H1 (cell line): Measurements from ENCODE around the gene COQ2. TPM values are rescaled to one million over a fixed set of nuclear protein-coding genes. Genes with fewer than 3 reads are reported as not detected.

ENCODE experiments used
- CTCF ChIA-PET: fragments of 300-600 bp; sonication (Branson Sonifier 250); formaldehyde crosslinking; loops from one replicate; lab custom pipeline; 2021; ENCODE audit not compliant: partially characterized antibody; lab: Charles Lee
- POLR2A ChIA-PET: fragments of 300-600 bp; sonication (Branson Sonifier 250); formaldehyde crosslinking; loops from one replicate; lab custom pipeline; 2021; ENCODE audit warnings: inconsistent platforms; ENCODE audit not compliant: partially characterized antibody; lab: Charles Lee
- DNase-seq, 2 experiments: peaks; one replicate each; pipeline versions ENCODE4 v3.0.0 to v3.0.0-alpha.2; 2010 to 2022; ENCODE audit warnings: low spot score in 2 of 2, low read depth in 1 of 2, mixed read lengths in 1 of 2
- FAIRE-seq: peaks from 2 replicates; lab custom pipeline; 2011; peaks lifted over from hg19 to GRCh38; lab: Jason Lieb, UNC
- H2AFZ ChIP-seq: 2 replicates; pipeline ENCODE4 v1.8.1; 2012; ENCODE audit warnings: low read length, inconsistent platforms
- H2AK5ac ChIP-seq: 2 replicates; pipeline ENCODE4 v1.6.1; 2013; ENCODE audit warnings: low read depth, low read length
- H2BK120ac ChIP-seq: replicated peaks from 2 replicates; pipeline ENCODE3; 2013; ENCODE audit warnings: low read depth, low read length, inconsistent platforms
- H2BK12ac ChIP-seq: 2 replicates; pipeline ENCODE4 v1.6.1; 2013; ENCODE audit warnings: low read depth, low read length
- H2BK15ac ChIP-seq: 2 replicates; pipeline ENCODE4 v1.6.1; 2013; ENCODE audit warnings: low read length
- H2BK20ac ChIP-seq: 2 replicates; pipeline ENCODE4 v1.6.1; 2013; ENCODE audit warnings: low read length
- H2BK5ac ChIP-seq: 2 replicates; pipeline ENCODE4 v1.6.1; 2013; ENCODE audit warnings: low read depth, low read length
- H3K14ac ChIP-seq: 2 replicates; pipeline ENCODE4 v1.6.1; 2013; ENCODE audit warnings: inconsistent platforms; ENCODE audit not compliant: insufficient read length
- H3K18ac ChIP-seq: 2 replicates; pipeline ENCODE4 v1.6.1; 2013; ENCODE audit warnings: low read length; ENCODE audit errors: extremely low read depth
- H3K23ac ChIP-seq: 2 replicates; pipeline ENCODE4 v1.6.1; 2013; ENCODE audit warnings: inconsistent platforms; ENCODE audit not compliant: insufficient read length
- H3K23me2 ChIP-seq: 2 replicates; pipeline ENCODE4 v1.6.1; 2013; ENCODE audit warnings: low read depth, low read length
- H3K27ac ChIP-seq: 2 replicates; pipeline ENCODE4 v1.6.1; 2011; ENCODE audit warnings: low read depth, low read length, inconsistent platforms
- H3K27me3 ChIP-seq, 4 experiments: replicated peaks in 1 of 4; 1 replicate in 1 of 4; 2 replicates in 3 of 4; pipeline versions ENCODE4 v1.6.1 to v1.8.1; 2011 to 2013; ENCODE audit warnings: low read length in 3 of 4, mild to moderate bottlenecking in 3 of 4, inconsistent platforms in 2 of 4, mixed read lengths in 2 of 4, moderate library complexity in 1 of 4; ENCODE audit not compliant: control insufficient read depth in 3 of 4, insufficient read depth in 3 of 4; ENCODE audit errors: extremely low read depth in 1 of 4
- H3K36me3 ChIP-seq, 4 experiments: 2 replicates each; pipeline versions ENCODE4 v1.6.1 to v1.8.1; 2011 to 2013; ENCODE audit warnings: mild to moderate bottlenecking in 4 of 4, low read length in 3 of 4, moderate library complexity in 2 of 4, control low read depth in 1 of 4, inconsistent platforms in 1 of 4; ENCODE audit not compliant: insufficient read depth in 4 of 4, control insufficient read depth in 2 of 4
- H3K4ac ChIP-seq: replicated peaks from 2 replicates; pipeline ENCODE3; 2013; ENCODE audit warnings: low read length, low read depth, mixed read lengths, inconsistent platforms; ENCODE audit not compliant: insufficient read length
- H3K4me1 ChIP-seq, 4 experiments: replicated peaks in 1 of 4; 1 replicate in 1 of 4; 2 replicates in 3 of 4; pipeline versions ENCODE4 v1.6.1 to v1.8.1; 2011 to 2013; ENCODE audit warnings: low read length in 3 of 4, inconsistent platforms in 2 of 4, mixed read lengths in 1 of 4; ENCODE audit not compliant: insufficient read depth in 4 of 4, control insufficient read depth in 3 of 4
- H3K4me2 ChIP-seq, 2 experiments: 2 replicates each; pipeline versions ENCODE4 v1.6.1 to v1.8.1; 2011 to 2013; ENCODE audit warnings: low read depth in 2 of 2, low read length in 2 of 2, control low read depth in 1 of 2, inconsistent platforms in 1 of 2, mild to moderate bottlenecking in 1 of 2; ENCODE audit not compliant: insufficient read depth in 1 of 2
- H3K4me3 ChIP-seq, 4 experiments: fragments of 200-600, 300-600 bp in 1 of 4; sonication (generic), shearing (Covaris generic), sonication (Bioruptor Twin) in 1 of 4; 2 replicates each; pipeline versions ENCODE4 v1.5.1 to v1.8.1; 2011 to 2016; ENCODE audit warnings: low read length in 4 of 4, low read depth in 3 of 4, control low read depth in 2 of 4, inconsistent platforms in 2 of 4, mild to moderate bottlenecking in 2 of 4, mixed read lengths in 1 of 4, moderate library complexity in 1 of 4; ENCODE audit not compliant: insufficient read depth in 2 of 4; ENCODE audit errors: extremely low read depth in 1 of 4
- H3K56ac ChIP-seq: replicated peaks from 2 replicates; pipeline ENCODE3; 2013; ENCODE audit warnings: low read depth, mild to moderate bottlenecking, mixed read lengths, low read length, inconsistent platforms; ENCODE audit not compliant: insufficient read length
- H3K79me1 ChIP-seq: 2 replicates; pipeline ENCODE4 v1.6.1; 2013; ENCODE audit warnings: low read depth, low read length, control low read depth
- H3K79me2 ChIP-seq, 2 experiments: 2 replicates each; pipeline versions ENCODE4 v1.6.1 to v1.8.1; 2012 to 2013; ENCODE audit warnings: low read length in 2 of 2, mild to moderate bottlenecking in 2 of 2, inconsistent platforms in 1 of 2; ENCODE audit not compliant: insufficient read depth in 2 of 2, control insufficient read depth in 1 of 2
- H3K9ac ChIP-seq, 4 experiments: replicated peaks in 1 of 4; 1 replicate in 1 of 4; 2 replicates in 3 of 4; pipeline versions ENCODE4 v1.6.1 to v1.8.1; 2011 to 2013; ENCODE audit warnings: low read depth in 3 of 4, low read length in 3 of 4, control low read depth in 2 of 4, mild to moderate bottlenecking in 2 of 4, moderate library complexity in 2 of 4, inconsistent platforms in 1 of 4; ENCODE audit errors: extremely low read depth in 1 of 4
- H3K9me3 ChIP-seq, 2 experiments: 2 replicates each; pipeline versions ENCODE4 v1.6.1 to v1.8.1; 2012 to 2013; ENCODE audit warnings: mild to moderate bottlenecking in 2 of 2, moderate library complexity in 2 of 2, control low read depth in 1 of 2, inconsistent platforms in 1 of 2, low read depth in 1 of 2, low read length in 1 of 2, mixed read lengths in 1 of 2; ENCODE audit not compliant: insufficient read depth in 2 of 2
- H4K20me1 ChIP-seq, 2 experiments: replicated peaks in 1 of 2; 2 replicates each; pipeline versions ENCODE3 to v1.8.1; 2011 to 2013; ENCODE audit warnings: inconsistent platforms in 2 of 2, low read length in 2 of 2, mild to moderate bottlenecking in 1 of 2; ENCODE audit not compliant: insufficient read depth in 2 of 2, control insufficient read depth in 1 of 2
- H4K5ac ChIP-seq: 2 replicates; pipeline ENCODE4 v1.6.1; 2013; ENCODE audit warnings: low read length, low read depth, mixed read lengths, inconsistent platforms; ENCODE audit not compliant: insufficient read length
- H4K8ac ChIP-seq: 2 replicates; pipeline ENCODE4 v1.8.0; 2013; ENCODE audit warnings: mild to moderate bottlenecking, moderate library complexity, low read length, inconsistent platforms; ENCODE audit not compliant: insufficient read depth; ENCODE audit errors: extremely low read depth
- H4K91ac ChIP-seq: replicated peaks from 2 replicates; pipeline ENCODE3; 2013; ENCODE audit warnings: low read length, mixed read lengths, inconsistent platforms; ENCODE audit not compliant: insufficient read length
- ASH2L ChIP-seq: fragments of 200-600, 300-600 bp; sonication (generic); IDR thresholded peaks from one replicate; pipeline ENCODE4 v1.7.1; 2017; ENCODE audit warnings: low read length
- BRCA1 ChIP-seq: IDR thresholded peaks from 2 replicates; pipeline ENCODE4 v1.6.1; 2012; ENCODE audit warnings: low read depth, low read length, improper control_type of control experiment
- CBX5 ChIP-seq: fragments of 300-800, 300-1000 bp; sonication (generic); IDR thresholded peaks from 2 replicates; pipeline ENCODE4 v1.7.1; 2016; ENCODE audit warnings: antibody characterized with exemption, low read length, low read depth
- CBX8 ChIP-seq: fragments of 300-800, 300-1000 bp; sonication (generic); IDR thresholded peaks from 2 replicates; pipeline ENCODE4 v1.7.1; 2016; ENCODE audit warnings: low read depth, low read length, borderline replicate concordance
- EGR1 ChIP-seq: IDR thresholded peaks from 2 replicates; pipeline ENCODE4 v1.6.1; 2011; ENCODE audit warnings: low read depth, low read length, borderline replicate concordance
- FOSL1 ChIP-seq: IDR thresholded peaks from 2 replicates; pipeline ENCODE4 v1.6.1; 2011; ENCODE audit warnings: mild to moderate bottlenecking, low read depth, low read length, moderate library complexity; ENCODE audit not compliant: insufficient read depth
- NRF1 ChIP-seq: IDR thresholded peaks from 2 replicates; pipeline ENCODE4 v1.6.1; 2011; ENCODE audit warnings: mild to moderate bottlenecking, low read depth, low read length, improper control_type of control experiment
- RFX5 ChIP-seq: IDR thresholded peaks from 2 replicates; pipeline ENCODE4 v1.6.1; 2011; ENCODE audit warnings: low read depth, low read length, improper control_type of control experiment, borderline replicate concordance
- WGBS, 2 experiments: shearing (Covaris generic) in 1 of 2; methylation state at CpG; one replicate each; pipeline versions ENCODE4 v1.1.6 to v1.1.7; 2013 to 2015; ENCODE audit warnings: low lambda C conversion rate in 2 of 2, mixed read lengths in 2 of 2, inconsistent platforms in 1 of 2, low coverage in 1 of 2, missing lambda C conversion rate in 1 of 2; ENCODE audit not compliant: insufficient replicate concordance in 2 of 2, insufficient coverage in 1 of 2, insufficient read length in 1 of 2; ENCODE audit errors: extremely low coverage in 1 of 2, missing lambda C conversion rate in 1 of 2; 5-methylcytosine and 5-hydroxymethylcytosine counted together
- polyA plus RNA-seq, 7 experiments: library from polyadenylated mRNA; depleted of rRNA in 3 of 7; stranded (reverse) in 5 of 7; unstranded in 2 of 7; fragments of >200 nt in 5 of 7; fragments of 200-250 nt in 2 of 7; gene quantifications; 1 replicate in 5 of 7; 2 replicates in 1 of 7; 4 replicates in 1 of 7; pipeline versions ENCODE4 v1.2.1 to v1.2.3, GENCODE V29; 2011 to 2013; ENCODE audit warnings: missing spikeins in 2 of 7, mixed read lengths in 2 of 7
- total RNA-seq: library from RNA; stranded (reverse); fragmentation: NEBNext Ultra II Directional; extraction: Animal tissue kit (Norgen Biotek cat#: 25700); gene quantifications from 2 replicates; pipeline ENCODE4 v1.2.1, GENCODE V29; 2021
- TF ChIP-seq, protein P1 (sequence below), 3 experiments: IDR thresholded peaks; 1 replicate in 2 of 3; 2 replicates in 1 of 3; pipeline versions ENCODE4 v1.5.1 to v1.6.1; 2011; ENCODE audit warnings: low read length in 3 of 3, mild to moderate bottlenecking in 3 of 3, inconsistent platforms in 2 of 3, low read depth in 1 of 3, moderate library complexity in 1 of 3; ENCODE audit not compliant: insufficient read depth in 1 of 3; ENCODE audit errors: control extremely low read depth in 1 of 3
- TF ChIP-seq, protein P2 (sequence below): IDR thresholded peaks from 2 replicates; pipeline ENCODE4 v1.6.1; 2012; ENCODE audit warnings: inconsistent platforms
- TF ChIP-seq, protein P3 (sequence below): IDR thresholded peaks from 2 replicates; pipeline ENCODE4 v1.6.1; 2011; ENCODE audit warnings: low read depth, mild to moderate bottlenecking, low read length; ENCODE audit not compliant: insufficient read depth

COQ2 gene
- total and polyA plus RNA-seq, 2 of the 8 experiments (the other 6 are each of a cell fraction or from before 2014, with no cell fraction given) = 21.5 to 22.9 TPM

DNA sequence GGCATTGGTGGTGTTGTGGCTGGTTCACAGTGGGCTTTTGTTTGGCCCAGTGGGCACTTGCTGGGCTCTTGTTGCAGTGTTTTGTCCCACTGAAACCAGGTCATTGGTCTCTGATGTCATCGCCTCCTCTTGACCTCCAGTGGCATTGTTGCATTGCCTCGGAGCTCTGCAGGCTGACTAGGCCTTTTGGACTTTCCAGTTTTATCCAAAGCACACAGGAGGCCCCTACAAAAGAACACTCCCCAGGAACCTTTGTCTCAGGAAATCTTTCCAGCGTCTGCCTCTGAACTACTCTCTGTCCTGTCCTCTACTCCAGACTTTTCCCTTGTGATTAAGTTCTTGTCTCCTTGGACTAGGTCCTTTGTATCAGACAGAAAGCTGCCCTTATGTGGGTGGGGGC, 54.8 kb downstream of the COQ2 start:
- Histone ChIP-seq H2BK12ac (no peak overlapping the region), H3K18ac (no peak overlapping the region), H3K23me2 (peaks cover 2% of the 10 kb centered on the region; the same call in 1 of the 2 replicates), H3K27me3 (no peaks in the 10 kb centered on the region), H3K36me3 (no peaks in the 10 kb centered on the region), H4K8ac (no peak overlapping the region), H4K91ac (no peak overlapping the region), H3K9ac (no peak overlapping the region), H3K79me1 (no peaks in the 10 kb centered on the region), H3K79me2 (no peaks in the 10 kb centered on the region), H4K20me1 (no peaks in the 10 kb centered on the region), H3K4me2 (no peak overlapping the region), H3K9me3 (no peaks in the 10 kb centered on the region), H2BK120ac (no peak overlapping the region), H3K4me3 (no peak overlapping the region), H3K4ac (no peak overlapping the region), H3K27ac (no peak overlapping the region), H2BK5ac (no peak overlapping the region), H2BK20ac (no peak overlapping the region), H3K23ac (no peak overlapping the region), H3K4me1 (no peaks in the 10 kb centered on the region), H2BK15ac (no peak overlapping the region), H3K14ac (no peak overlapping the region), H3K56ac (no peak overlapping the region), H2AFZ (no peak overlapping the region), H2AK5ac (no peak overlapping the region), H4K5ac (no peak overlapping the region)
- FAIRE-seq = no peak
- DNase-seq = no peak
- CTCF ChIA-PET = interaction anchor here (1.2 kb wide), 1 partner anchor 31 kb away, joined by 3 read pairs; no protein-coding TSS in a partner anchor
- WGBS, 2 experiments = 93% methylated on average over 3 of the region's 3 CpGs; no CpG with 5 or more reads in 1 of the 2 experiments
- POLR2A ChIA-PET = no interaction called here
- TF ChIP-seq CBX5 (no peak), CBX8 (no peak), FOSL1 (no peak), ASH2L (no peak), NRF1 (no peak), BRCA1 (no peak), RFX5 (no peak), EGR1 (no peak)
- TF ChIP-seq, protein P1, sequence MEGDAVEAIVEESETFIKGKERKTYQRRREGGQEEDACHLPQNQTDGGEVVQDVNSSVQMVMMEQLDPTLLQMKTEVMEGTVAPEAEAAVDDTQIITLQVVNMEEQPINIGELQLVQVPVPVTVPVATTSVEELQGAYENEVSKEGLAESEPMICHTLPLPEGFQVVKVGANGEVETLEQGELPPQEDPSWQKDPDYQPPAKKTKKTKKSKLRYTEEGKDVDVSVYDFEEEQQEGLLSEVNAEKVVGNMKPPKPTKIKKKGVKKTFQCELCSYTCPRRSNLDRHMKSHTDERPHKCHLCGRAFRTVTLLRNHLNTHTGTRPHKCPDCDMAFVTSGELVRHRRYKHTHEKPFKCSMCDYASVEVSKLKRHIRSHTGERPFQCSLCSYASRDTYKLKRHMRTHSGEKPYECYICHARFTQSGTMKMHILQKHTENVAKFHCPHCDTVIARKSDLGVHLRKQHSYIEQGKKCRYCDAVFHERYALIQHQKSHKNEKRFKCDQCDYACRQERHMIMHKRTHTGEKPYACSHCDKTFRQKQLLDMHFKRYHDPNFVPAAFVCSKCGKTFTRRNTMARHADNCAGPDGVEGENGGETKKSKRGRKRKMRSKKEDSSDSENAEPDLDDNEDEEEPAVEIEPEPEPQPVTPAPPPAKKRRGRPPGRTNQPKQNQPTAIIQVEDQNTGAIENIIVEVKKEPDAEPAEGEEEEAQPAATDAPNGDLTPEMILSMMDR (IDR thresholded peaks at IDR 0.05; ENCODE audit: control extremely low read depth in 1 of 3, insufficient read depth in 1 of 3, low read depth in 1 of 3, low read length in 3 of 3) = no peak
- TF ChIP-seq, protein P2, sequence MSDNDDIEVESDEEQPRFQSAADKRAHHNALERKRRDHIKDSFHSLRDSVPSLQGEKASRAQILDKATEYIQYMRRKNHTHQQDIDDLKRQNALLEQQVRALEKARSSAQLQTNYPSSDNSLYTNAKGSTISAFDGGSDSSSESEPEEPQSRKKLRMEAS = no peak
- TF ChIP-seq, protein P3, sequence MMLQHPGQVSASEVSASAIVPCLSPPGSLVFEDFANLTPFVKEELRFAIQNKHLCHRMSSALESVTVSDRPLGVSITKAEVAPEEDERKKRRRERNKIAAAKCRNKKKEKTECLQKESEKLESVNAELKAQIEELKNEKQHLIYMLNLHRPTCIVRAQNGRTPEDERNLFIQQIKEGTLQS = no peak
